Vagina (tissue), 2 donors: Measurements from ENCODE around the gene TTC9. TPM values are rescaled to one million over a fixed set of nuclear protein-coding genes. Genes with fewer than 3 reads are reported as not detected.
"Not testable (repeated sequence)": the region's sequence is repeated elsewhere in the genome, so short reads cannot be mapped to it uniquely, and the experiment has no call there.

ENCODE experiments used
- DNase-seq, 2 donors: peaks; one replicate each; pipeline ENCODE4 v3.0.0-alpha.2; 2017; ENCODE audit errors: extremely low spot score in 2 of 2
- H3K27ac ChIP-seq: fragments of 200-600 bp; sonication (generic); one replicate; pipeline ENCODE4 v1.5.1; 2019
- H3K27me3 ChIP-seq: fragments of 200-600 bp; sonication (generic); one replicate; pipeline ENCODE4 v1.5.1; 2019
- H3K36me3 ChIP-seq, 2 donors: fragments of 200-600 bp; sonication (generic); one replicate each; pipeline ENCODE4 v1.5.1; 2017 to 2019
- H3K4me1 ChIP-seq: fragments of 200-600 bp; sonication (generic); one replicate; pipeline ENCODE4 v1.5.1; 2019
- H3K4me3 ChIP-seq, 2 donors: fragments of 200-600 bp; sonication (generic); 1 replicate in 1 of 2; 2 replicates in 1 of 2; pipeline ENCODE4 v1.5.1; 2016 to 2019
- H3K9me3 ChIP-seq: fragments of 200-600 bp; sonication (generic); one replicate; pipeline ENCODE4 v1.5.1; 2019
- CTCF ChIP-seq, 3 experiments: fragments of 450-650 bp in 2 of 3; fragments of 200-600 bp in 1 of 3; sonication (generic) in 1 of 3; IDR thresholded peaks; one replicate each; pipeline ENCODE4 v1.5.1; 2017 to 2019; ENCODE audit warnings: antibody characterized with exemption in 3 of 3, mild to moderate bottlenecking in 2 of 3, moderate library complexity in 2 of 3
- POLR2A ChIP-seq, 2 donors: fragments of 450-650 bp; IDR thresholded peaks; one replicate each; pipeline ENCODE4 v1.6.1; 2017; ENCODE audit warnings: antibody characterized with exemption in 2 of 2, mild to moderate bottlenecking in 2 of 2, moderate library complexity in 2 of 2
- POLR2AphosphoS5 ChIP-seq, 2 donors: sonication (generic); formaldehyde crosslinking; IDR thresholded peaks; one replicate each; pipeline ENCODE4 v1.9.0; 2017; ENCODE audit warnings: antibody characterized with exemption in 2 of 2, mild to moderate bottlenecking in 2 of 2, low read depth in 1 of 2; ENCODE audit not compliant: insufficient read depth in 1 of 2
- intact Hi-C: fragments of 100-400 bp; cut with DNase I; formaldehyde crosslinking; loops from one replicate; pipeline ENCODE4 v1.15.1; 2023
- total RNA-seq: library from RNA; depleted of rRNA; stranded (reverse); fragments of >200 nt; gene quantifications from one replicate; pipeline ENCODE4 v1.2.3, GENCODE V29; 2016

The TTC9 gene
- total RNA-seq, 1 donor from 2014 or later, result 6.1 TPM

GRCh38 chr14:70699646-70700045 lies 57.9 kb downstream of the TTC9 start:
- Histone ChIP-seq H3K9me3 (no peaks in the 10 kb centered on the region), H3K36me3 (no peaks in the 10 kb centered on the region), H3K4me1 (no peaks in the 10 kb centered on the region), H3K27me3 (no peaks in the 10 kb centered on the region), H3K27ac (no peak overlapping the region), H3K4me3 (no peak overlapping the region)
- DNase-seq, result no peak
- TF ChIP-seq POLR2AphosphoS5 (IDR thresholded peaks at IDR 0.05; ENCODE audit: insufficient read depth in 1 of 2, low read depth in 1 of 2) (no peak), CTCF (IDR thresholded peaks at IDR 0.05) (no peak)
- intact Hi-C loops, result no loop called here

GRCh38 chr14:70700955-70701585 lies 59.4 kb downstream of the TTC9 start:
- DNase-seq, result no peak
- H3K27me3 ChIP-seq, result no peaks in the 10 kb centered on the region
- TF ChIP-seq POLR2A (IDR thresholded peaks at IDR 0.05) (no peak), CTCF (IDR thresholded peaks at IDR 0.05) (no peak), POLR2AphosphoS5 (IDR thresholded peaks at IDR 0.05; ENCODE audit: insufficient read depth in 1 of 2, low read depth in 1 of 2) (no peak)
- H3K36me3 ChIP-seq, result no peaks in the 10 kb centered on the region
- H3K27ac ChIP-seq, result no peak overlapping the region
- intact Hi-C loops, result no loop called here
- no peaks in the 10 kb centered on the region for H3K4me1 ChIP-seq
- no peaks in the 10 kb centered on the region for H3K9me3 ChIP-seq
- no peak overlapping the region for H3K4me3 ChIP-seq

GRCh38 chr14:70701610-70702009 lies 59.9 kb downstream of the TTC9 start:
- TF ChIP-seq POLR2A (IDR thresholded peaks at IDR 0.05), result no peak
- no peak for TF ChIP-seq CTCF (IDR thresholded peaks at IDR 0.05)
- TF ChIP-seq POLR2AphosphoS5 (IDR thresholded peaks at IDR 0.05; ENCODE audit: insufficient read depth in 1 of 2, low read depth in 1 of 2), result no peak
- intact Hi-C loops, result no loop called here
- Histone ChIP-seq H3K27ac (no peak overlapping the region), H3K9me3 (no peaks in the 10 kb centered on the region), H3K27me3 (no peaks in the 10 kb centered on the region), H3K4me3 (no peak overlapping the region), H3K4me1 (no peaks in the 10 kb centered on the region), H3K36me3 (no peaks in the 10 kb centered on the region)
- no peak for DNase-seq

- Histone ChIP-seq H3K4me3 (no peak overlapping the region), H3K27me3 (no peaks in the 10 kb centered on the region), H3K9me3 (no peaks in the 10 kb centered on the region), H3K27ac (no peak overlapping the region), H3K4me1 (no peaks in the 10 kb centered on the region), H3K36me3 (no peaks in the 10 kb centered on the region)
- DNase-seq, result no peak
- TF ChIP-seq CTCF (IDR thresholded peaks at IDR 0.05) (no peak), POLR2A (IDR thresholded peaks at IDR 0.05) (no peak), POLR2AphosphoS5 (IDR thresholded peaks at IDR 0.05; ENCODE audit: insufficient read depth in 1 of 2, low read depth in 1 of 2) (no peak)
- intact Hi-C loops, result no loop called here
Observed at GRCh38 chr14:70702161-70702560, 60.4 kb downstream of the TTC9 start.

- DNase-seq, H3K27ac ChIP-seq, H3K36me3 ChIP-seq, H3K4me3 ChIP-seq, H3K27me3 ChIP-seq, H3K4me1 ChIP-seq, H3K9me3 ChIP-seq, intact Hi-C loops: not testable (repeated sequence)
Observed at GRCh38 chr14:70703621-70704168, 62.0 kb downstream of the TTC9 start.
